Glomerular visceral epithelial cell (primary cell): ENCODE results near the gene SFTA2.
A peak's percentile ranks its signal among the peaks of the same experiment; 100 is the strongest.
"Not testable (repeated sequence)": the region's sequence is repeated elsewhere in the genome, so short reads cannot be mapped to it uniquely, and the experiment has no call there.

Experiments used
- DNase-seq: peaks from one replicate; pipeline ENCODE4 v3.0.0-alpha.2; 2016; ENCODE audit errors: extremely low spot score

The SFTA2 gene

DNA sequence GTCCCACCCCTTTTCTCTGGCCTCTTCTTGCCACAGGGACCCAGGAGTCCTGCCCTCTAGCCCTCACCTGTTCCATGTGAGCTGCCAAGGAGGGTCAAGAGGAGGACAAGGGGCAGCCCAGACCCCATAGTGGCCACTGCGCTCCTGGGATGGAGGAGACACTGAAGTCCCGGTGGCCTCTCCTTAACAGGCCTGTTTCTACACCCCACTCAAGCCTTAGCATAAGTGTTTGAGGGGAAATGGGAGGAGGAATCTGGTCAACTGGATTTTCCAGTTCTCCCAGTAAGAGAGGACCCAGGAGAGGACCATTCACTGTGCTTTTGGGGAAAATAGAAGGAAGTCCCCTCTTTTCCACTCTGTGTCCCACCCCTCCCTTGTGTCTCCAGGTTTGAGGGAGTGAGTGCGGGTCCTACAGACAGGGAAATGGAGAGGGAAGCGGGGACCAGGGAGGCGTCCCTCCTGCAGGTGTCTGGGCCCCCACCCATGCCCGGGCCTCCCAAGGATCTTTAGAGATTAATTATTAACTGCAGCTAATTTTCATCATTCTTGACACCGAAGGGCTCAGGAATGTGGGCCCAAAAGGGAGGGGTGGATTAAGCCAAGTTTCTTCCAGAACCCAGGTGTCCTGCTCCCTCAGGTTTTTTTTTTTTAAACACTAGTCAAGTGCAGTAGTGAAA is at the start of gene SFTA2:
TSS of gene SFTA2 (minus strand) at position 202 of the 677 bp plus-strand sequence. CDS start at position 128, 74 bp downstream.
- DNase-seq: peak; percentile 74

- DNase-seq: no peak
These were observed 47.7 kb upstream of the SFTA2 start for GRCh38 chr6:30979690-30980089.

DNA sequence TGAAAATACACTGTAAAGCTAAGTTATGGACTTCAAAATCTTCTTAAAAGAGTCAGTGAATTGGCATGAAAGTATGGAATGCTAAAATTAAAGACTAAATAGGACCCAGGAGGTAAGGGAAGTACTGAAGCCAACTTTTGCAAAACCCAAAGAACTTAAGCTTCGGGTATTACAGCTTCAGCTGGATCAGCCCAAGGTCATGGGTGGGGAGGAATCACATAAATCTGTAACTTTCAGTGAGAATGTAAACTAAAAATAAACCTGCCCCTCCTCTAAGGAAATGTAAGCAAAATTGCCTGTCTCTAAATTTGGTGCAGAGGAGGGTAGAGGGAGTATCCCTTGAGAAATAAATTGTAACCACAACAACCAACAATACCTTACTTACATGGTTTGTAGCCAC is 47.2 kb upstream of the SFTA2 start:
- no peak for DNase-seq

- DNase-seq: no peak
These were observed 42.7 kb upstream of the SFTA2 start for GRCh38 chr6:30974490-30975252.

DNA sequence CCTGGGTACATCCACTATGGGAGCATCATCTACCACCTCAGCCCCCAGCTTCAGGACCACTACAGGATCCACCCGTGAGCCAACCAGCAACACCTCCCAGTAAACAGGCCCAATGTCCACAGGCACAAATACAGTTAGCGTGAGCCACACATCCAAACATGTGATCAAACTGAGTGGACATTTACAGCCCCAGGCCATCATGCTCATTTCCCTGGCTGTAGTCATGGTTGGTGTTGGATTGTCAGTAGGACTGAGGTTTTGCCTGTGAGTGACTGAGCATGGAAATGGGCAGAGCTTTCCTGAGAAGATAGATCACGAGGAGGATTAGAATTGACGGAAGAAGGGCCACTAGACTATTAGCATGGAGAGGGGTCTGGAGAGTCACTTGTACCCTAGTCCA is 40.8 kb upstream of the SFTA2 start:
- DNase-seq: no peak

- DNase-seq: no peak
These were observed 39.0 kb upstream of the SFTA2 start for GRCh38 chr6:30970946-30971345.

GRCh38 chr6:30969171-30969570 is 37.2 kb upstream of the SFTA2 start:
- not testable (repeated sequence) for DNase-seq

DNA sequence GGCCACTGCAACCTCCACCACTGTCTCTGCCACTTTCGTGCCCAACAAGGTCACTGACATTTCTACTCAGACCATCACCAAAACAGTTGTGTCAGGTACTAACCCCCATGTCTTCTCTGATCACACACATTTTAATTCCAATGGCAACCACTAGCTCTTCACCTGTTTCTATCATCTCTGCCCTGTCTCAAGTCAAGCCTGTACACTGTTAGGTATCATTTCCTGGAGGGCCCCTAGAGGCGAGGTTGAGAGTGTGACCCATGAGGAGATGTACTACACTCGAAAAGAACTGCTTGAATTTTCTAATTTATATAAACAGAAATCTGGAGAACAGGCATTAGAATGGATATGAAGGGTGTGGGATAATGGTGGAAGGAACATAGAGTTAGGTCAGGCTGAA is 34.2 kb upstream of the SFTA2 start:
- DNase-seq: no peak

DNA sequence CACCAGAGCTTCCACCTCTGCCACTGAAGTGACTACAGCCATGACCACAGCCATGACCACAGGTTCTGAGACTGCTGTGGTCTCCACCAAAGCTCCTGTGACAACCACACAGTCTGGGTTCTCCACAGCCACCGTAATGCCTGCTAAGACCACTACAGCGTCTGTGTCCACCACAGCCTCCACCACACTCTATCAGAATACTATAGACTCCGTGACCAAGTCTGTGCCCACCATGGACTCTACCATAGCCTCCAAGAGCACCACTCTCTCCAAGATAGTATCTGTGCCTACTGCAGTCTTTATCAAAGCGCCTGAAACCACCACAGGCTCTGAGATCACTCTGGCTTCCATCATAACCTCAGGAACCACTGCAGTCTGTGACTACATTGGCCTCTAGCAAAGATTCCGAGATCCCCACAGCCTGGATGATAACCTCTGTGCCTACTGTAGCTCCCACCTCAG is 33.2 kb upstream of the SFTA2 start:
- DNase-seq: no peak

DNA sequence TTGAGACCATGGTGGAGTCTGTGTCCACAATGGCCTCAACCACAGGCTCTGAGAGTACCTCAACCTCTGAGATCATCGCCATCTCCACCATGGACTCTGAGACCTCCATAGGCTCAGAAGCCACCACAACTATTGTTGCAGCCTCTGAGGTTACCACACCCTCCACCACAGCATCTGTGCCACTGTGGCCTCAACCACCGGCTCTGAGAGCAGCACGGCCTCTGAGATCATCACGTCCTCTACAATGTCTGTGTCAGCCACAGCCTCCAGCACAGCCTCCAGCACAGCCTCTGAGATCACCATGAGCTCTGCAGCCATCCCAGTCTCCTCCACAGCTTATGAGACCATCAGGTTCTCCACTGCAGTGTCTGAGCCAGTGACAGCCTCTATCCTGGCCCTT is 32.1 kb upstream of the SFTA2 start:
- DNase-seq: no peak

- DNase-seq: no peak
These were observed 31.7 kb upstream of the SFTA2 start for GRCh38 chr6:30963641-30964040.

DNA sequence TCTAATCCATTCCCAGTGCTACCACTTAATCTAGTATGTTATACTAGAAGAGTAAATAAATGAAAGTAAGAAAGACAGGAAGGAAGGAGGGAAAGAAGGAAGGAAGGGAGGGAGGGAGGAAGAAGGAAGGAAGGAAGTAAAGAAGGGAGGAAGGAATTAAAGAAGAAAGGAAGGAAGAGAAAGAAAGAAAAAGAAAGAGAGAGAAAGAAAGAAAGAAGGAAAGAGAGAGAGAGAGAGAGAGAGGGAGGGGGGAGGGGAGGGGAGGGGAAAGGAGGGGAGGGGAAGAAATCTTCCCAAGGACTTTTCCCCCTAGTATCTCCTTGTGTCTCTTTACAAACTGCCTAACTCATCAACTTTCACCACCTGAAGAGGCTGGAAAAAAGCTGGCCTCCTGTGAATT is 30.7 kb upstream of the SFTA2 start:
- DNase-seq: no peak

DNA sequence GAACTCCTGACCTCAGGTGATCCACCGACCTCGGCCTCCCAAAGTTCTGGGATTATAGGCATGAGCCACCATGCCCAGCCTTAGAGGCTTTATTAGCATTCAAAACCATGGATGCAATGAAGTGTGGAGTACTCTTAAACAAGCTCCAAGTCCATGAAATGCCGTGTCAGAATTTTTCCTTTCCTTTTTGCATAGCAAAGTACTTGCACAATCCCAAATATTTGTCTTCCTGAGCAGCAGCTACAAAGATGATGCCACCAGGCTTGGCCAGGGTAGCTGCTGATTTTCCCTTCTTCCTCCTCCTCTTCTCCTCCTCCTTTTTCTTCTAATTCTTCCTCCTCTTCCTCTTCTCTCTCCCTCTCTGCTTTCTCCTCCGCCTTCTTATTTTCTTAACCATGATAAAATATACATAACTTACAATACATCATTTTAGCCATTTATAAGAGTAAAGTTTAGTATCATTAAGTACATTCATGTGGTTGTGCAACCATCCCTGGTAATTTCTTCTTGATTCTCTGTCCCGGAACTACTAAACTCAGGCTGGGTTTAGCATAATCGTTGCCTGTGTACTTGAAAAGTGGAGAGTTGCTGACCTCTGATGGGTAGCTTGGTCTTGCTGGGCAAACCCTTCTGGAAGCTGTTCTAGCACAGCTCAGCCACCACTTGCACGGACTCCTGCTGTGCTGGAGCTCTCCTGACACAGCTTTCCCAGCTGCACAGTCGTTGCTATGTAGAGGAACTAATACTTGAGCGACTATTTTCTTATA is 29.1 kb upstream of the SFTA2 start:
- no peak for DNase-seq

GRCh38 chr6:30957716-30958115 is 25.7 kb upstream of the SFTA2 start:
- no peak for DNase-seq

DNA sequence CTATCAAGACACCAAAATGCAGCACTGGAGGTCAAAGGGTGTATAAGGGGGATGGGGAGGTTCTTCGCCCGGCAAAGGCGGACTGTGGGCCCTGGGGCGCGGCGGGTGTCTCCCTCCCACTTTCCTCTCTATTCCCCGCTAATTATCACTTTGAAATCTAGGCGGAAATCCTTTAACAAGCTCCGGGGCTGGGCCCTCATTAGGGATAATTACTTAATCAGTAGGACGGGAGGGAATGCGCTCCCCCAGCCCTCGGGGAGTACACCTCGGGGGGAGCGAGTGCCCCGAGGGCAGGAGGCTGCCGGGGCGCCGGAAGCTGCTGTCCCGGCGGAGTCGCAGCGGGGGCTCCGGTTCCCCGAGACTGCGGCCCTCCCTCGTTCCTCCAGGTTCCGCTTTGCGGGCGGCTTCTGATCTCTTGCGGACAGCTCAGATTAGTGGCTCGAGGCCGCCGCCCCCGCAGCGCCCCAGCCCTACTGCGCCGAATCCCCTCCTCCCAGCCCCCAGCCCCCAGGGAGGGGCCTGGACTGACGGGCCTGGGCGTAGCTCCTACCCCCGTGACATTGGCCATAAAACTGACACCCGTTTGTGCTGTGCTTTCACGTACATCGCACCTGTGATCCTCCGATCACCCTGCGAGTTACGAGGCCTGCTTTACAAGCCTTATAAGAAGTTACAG is 23.5 kb upstream of the SFTA2 start:
- DNase-seq: peak; percentile 52

- no peak for DNase-seq
These were observed 22.8 kb upstream of the SFTA2 start for GRCh38 chr6:30954631-30955366.

GRCh38 chr6:30951907-30952469 is 20.0 kb upstream of the SFTA2 start:
- DNase-seq: no peak

GRCh38 chr6:30948811-30949210 is 16.8 kb upstream of the SFTA2 start:
- no peak for DNase-seq

GRCh38 chr6:30947231-30947630 is 15.3 kb upstream of the SFTA2 start:
- no peak for DNase-seq

GRCh38 chr6:30945281-30945680 is 13.3 kb upstream of the SFTA2 start:
- DNase-seq: no peak

DNA sequence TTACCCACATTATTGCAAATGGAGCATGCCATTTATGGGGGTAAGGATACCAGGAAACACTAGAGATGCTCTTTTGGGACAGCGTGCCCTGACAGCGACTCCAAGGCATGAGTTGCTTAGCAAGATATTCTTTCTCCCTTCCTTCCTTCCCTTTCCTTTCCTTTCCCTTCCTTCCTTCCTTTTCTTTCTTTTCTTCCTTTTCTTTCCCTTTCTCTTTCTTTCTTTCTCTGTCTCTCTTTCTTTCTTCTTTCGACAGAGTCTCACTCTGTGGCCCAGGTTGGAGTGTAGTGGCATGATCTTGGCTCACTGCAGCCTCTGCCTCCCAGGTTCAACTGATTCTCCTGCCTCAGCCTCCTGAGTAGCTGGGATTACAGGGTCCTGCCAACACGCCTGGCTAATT is 12.1 kb upstream of the SFTA2 start:
- no peak for DNase-seq
